Measurements from ENCODE around the gene EEPD1. TPM values are rescaled to one million over a fixed set of nuclear protein-coding genes. Genes with fewer than 3 reads are reported as not detected.

Gene EEPD1
- total and polyA plus RNA-seq, 8 donors, result 7.1 to 60.5 (median 10.0) TPM

DNA sequence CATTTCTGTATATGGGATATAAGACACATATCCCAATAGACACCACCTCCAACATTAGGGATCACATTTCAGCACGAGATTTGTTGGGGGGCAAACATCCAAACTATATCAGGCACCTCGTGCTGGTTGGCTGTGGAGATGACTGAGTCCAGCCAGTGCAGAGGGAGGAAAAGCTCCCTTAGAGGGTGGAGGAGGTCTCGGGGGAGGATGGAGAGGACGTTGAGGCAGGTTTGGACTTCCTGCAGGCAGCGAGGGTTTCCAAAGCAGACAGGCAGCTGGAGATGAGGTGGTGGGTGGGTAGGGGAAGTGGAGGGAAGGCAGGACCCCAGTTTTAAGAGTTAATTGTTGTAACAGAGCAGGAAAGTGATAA is 56.7 kb downstream of the EEPD1 start:
- DNase-seq, result no peak
- no peaks in the 10 kb centered on the region for H3K27me3 ChIP-seq
- H3K9me3 ChIP-seq, result no peaks in the 10 kb centered on the region
- no peaks in the 10 kb centered on the region for H3K36me3 ChIP-seq
- peaks cover 0 to 15% (median 5%) of the 10 kb centered on the region in 3 donors for H3K4me1 ChIP-seq
- no peak for ATAC-seq
- no peak overlapping the region for H3K27ac ChIP-seq
- intact Hi-C loops (cut with DNase I), result no loop called here
- no peak for FAIRE-seq
- WGBS, 2 donors, result 70% methylated on average over 5 of the region's 5 CpGs
- TF ChIP-seq CTCF (IDR thresholded peaks at IDR 0.05), result no peak
- H3K4me3 ChIP-seq, result no peak overlapping the region

DNA sequence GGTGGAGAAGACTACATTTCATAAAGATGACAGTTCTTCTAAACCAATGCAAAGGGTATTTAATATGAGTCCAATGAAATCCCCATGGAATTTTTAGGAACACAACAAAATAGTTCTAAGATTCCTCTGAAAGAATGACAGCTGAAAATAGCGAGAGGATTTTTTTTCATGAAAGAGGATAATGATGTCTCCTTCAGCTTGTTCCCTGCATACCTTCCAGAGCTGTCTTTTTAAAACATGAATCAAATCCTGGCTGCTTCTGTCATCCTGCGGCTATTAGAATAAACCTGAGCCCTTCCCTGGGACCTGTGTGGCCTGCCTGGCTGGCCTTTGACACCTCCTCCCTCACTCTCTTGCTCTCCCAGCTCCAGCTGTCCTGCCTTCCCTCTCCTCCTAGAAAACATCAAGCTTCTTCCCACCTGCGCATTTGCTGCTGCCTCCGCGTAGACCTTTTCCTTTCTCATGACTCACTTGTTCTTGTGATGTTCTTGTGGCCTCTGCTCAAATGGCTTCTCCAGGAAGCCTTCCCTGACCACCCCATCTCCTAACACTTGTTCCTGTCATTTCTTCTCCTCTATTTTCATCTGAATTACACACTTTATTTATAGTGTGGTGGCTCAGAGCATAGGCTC is 57.4 kb downstream of the EEPD1 start:
- FAIRE-seq (no peak), DNase-seq (no peak), ATAC-seq (no peak)
- H3K27me3 ChIP-seq, result no peaks in the 10 kb centered on the region
- H3K4me1 ChIP-seq, result peaks cover 0 to 15% (median 5%) of the 10 kb centered on the region in 3 donors
- intact Hi-C loops (cut with DNase I), result no loop called here
- no peaks in the 10 kb centered on the region for H3K36me3 ChIP-seq
- H3K4me3 ChIP-seq, result no peak overlapping the region
- no peaks in the 10 kb centered on the region for H3K9me3 ChIP-seq
- TF ChIP-seq CTCF (IDR thresholded peaks at IDR 0.05), result no peak
- 85 to 89% methylated on average over 5 of the region's 5 CpGs for WGBS, 2 donors
- no peak overlapping the region for H3K27ac ChIP-seq

DNA sequence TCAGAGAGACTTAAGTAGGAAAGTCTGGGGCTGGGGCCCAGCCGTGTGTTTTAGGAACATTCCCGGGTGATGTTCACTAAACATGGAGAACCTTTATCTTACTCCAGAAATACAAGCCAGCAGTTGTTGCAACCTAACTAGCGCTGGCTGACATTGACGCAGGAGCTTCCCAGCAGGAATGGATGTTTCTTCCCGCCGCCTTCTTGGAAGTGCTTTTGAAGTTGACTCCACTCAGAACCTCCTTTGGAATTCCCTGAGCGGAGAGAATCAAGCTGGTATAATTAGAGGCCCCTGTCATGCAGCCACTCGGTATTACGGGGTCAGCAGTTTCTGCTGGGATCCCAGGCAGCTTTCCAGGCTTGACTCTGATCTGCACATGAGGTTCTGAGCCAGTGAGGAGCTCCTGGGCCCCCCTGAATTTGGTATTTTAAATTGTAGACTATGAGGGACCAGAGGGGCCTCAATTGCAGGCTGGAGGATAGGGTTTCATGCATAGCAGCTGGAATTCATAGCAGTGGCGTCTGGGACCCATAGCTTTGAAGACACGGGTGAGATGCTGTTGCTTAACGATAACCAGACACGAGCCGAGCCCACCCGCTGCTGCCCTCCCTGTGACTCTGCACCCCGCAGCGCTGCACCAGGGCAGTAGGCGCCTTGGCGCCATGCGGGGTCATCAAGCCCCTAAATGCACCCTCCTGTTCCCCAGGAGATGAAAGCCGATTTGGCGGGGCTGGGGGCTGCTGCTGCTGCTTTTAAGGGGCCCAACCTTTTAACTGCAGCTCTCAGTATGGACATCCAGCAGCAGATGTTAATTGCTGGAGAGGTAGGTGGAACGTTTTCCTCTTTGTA is 61.8 kb downstream of the EEPD1 start:
- no peaks in the 10 kb centered on the region for H3K9me3 ChIP-seq
- no peaks in the 10 kb centered on the region for H3K36me3 ChIP-seq
- no peak for FAIRE-seq
- H3K4me3 ChIP-seq, result no peak overlapping the region
- TF ChIP-seq CTCF (IDR thresholded peaks at IDR 0.05), result no peak
- peak in 1 of 4 donors; percentile 14 for ATAC-seq
- H3K27me3 ChIP-seq, result no peaks in the 10 kb centered on the region
- intact Hi-C loops (cut with DNase I), result no loop called here
- 87% methylated on average over 23 of the region's 23 CpGs for WGBS, 2 donors
- H3K4me1 ChIP-seq, result peaks cover 0 to 3% (median 0%) of the 10 kb centered on the region in 3 donors
- no peak for DNase-seq
- no peak overlapping the region for H3K27ac ChIP-seq

GRCh38 chr7:36215457-36215765 is 62.4 kb downstream of the EEPD1 start:
- Histone ChIP-seq H3K4me3 (no peak overlapping the region), H3K27me3 (no peaks in the 10 kb centered on the region), H3K27ac (no peak overlapping the region), H3K36me3 (no peaks in the 10 kb centered on the region), H3K4me1 (peaks cover 0 to 3% (median 0%) of the 10 kb centered on the region in 3 donors), H3K9me3 (no peaks in the 10 kb centered on the region)
- DNase-seq (no peak), FAIRE-seq (no peak), ATAC-seq (peak in 1 of 4 donors; percentile 15)
- 97 to 100% methylated on average over 2 of the region's 2 CpGs for WGBS, 2 donors
- intact Hi-C loops (cut with DNase I), result no loop called here
- TF ChIP-seq CTCF (IDR thresholded peaks at IDR 0.05), result no peak
